Lung microvascular endothelial cell (primary cell): ENCODE data around the gene TM6SF1. TPM values are rescaled to one million over a fixed set of nuclear protein-coding genes. Genes with fewer than 3 reads are reported as not detected.

Source experiments
- DNase-seq, 2 donors: peaks; one replicate each; pipeline versions ENCODE4 v3.0.0 to v3.0.0-alpha.2; 2010; ENCODE audit warnings: low read depth in 2 of 2
- total RNA-seq: library from RNA; depleted of rRNA; stranded (reverse); fragments of >200 nt; gene quantifications from 2 replicates; pipeline ENCODE4 v1.2.1, GENCODE V29; 2014

Gene TM6SF1
- total RNA-seq, 1 donor from 2014 or later, result 51.6 TPM

DNA sequence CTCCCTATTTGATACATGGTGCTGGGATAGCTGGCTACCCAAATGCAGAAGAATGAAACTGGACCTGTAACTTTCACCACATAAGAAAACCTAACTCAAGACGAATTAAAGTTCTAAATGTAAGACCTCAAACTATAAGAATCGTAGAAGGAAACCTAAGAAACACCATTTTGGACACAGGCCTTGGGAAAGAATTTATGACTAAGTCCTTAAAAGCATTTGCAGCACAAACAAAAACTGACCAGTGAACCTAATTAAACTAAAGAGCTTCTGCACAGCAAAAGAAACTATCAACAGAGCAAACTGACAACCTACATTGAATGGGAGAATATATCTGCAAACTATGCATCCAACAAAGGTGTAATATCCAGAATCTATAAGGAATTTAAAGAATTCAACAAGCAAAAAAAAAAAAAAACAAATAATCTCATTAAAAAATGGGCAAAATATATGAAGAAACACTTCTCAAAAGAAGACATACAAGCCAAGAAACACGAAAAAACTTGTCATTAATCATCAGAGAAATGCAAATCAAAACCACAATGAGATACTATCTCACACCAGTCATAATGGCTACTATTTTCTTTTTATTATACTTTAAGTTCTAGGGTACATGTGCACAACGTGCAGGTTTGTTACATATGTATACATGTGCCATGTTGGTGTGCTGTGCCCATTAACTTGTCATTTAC lies 63.2 kb downstream of the TM6SF1 start:
- peak in 1 of 2 donors; percentile 5 for DNase-seq

DNA sequence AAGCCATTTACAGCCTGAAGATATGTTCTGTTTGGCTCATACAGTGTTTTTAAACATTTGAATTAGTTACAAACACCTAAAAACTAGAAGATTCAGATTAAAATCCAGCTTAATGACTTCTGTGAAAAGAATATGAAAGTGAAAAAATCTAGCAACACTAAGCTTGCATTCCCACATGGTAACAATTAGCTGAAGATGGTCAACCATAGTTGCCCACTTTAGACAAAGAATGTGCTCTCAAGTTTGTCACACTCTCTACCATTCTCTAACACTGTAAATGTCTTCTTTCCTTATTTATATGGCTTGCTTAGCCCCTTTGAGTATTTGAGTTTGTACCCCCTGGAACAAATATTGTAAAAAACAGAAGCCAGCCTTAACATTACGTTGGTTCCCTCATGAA lies 67.4 kb downstream of the TM6SF1 start:
- no peak for DNase-seq

DNA sequence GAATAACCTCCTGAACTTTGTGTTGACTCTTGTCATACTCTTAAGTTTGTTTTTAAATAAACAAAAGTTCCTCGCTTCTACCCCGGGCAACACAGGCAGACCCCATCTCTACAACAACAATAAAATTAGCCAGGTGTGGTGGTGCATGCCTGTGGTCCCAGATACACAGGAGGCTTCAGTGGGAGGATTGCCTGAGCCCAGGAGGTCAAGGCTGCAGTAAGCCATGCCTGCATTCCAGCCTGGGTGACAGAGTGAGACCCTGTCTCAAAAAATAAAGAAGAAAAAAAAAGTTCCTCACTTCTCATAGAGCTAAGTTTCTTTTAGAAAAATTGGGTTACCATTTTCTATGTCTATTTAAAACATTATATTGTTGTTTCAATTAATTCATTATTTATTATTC lies 70.9 kb downstream of the TM6SF1 start:
- DNase-seq, result no peak

DNA sequence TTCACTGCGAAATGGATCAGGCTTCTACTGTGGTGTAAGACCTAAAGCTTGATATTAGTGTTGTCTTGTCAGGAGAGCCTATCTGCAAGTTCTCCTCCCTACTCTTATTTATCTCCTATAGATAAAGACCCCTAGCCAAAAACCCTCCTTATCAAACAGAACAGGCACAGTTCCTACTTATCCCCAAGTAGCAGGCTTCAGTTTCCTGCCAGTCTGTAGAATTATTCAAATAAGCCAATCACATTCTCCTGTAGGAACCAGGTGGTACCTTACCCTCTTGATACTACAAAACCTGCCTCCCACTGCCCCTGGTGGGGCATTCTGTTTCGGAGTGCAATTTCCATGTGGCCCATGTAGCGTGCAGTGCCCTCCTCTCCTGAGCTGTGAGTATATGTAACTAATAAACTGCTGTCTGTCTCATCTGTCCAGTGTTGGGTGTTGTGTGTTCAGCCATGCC lies 71.5 kb downstream of the TM6SF1 start:
- no peak for DNase-seq

DNA sequence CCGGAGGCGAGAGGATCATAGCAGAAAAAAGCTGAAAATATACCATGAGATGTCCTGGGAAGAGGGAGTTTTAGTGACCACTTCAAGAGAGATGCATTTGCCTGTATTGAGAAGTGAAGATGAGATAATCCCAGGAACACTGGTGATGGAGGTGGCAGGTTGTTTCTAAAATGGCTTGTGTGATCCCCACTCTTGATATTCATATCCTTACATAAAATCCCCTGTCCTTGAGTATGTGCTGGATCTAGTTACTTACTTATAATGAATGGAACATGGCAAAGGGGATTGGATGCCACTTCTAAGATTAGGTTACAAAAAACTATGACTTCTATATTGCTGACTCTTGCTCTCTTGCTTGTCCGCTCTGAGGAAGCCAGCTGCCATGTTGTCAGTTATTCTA lies 78.1 kb downstream of the TM6SF1 start:
- no peak for DNase-seq

Other genes starting within 250 kb of the TM6SF1 start
- 0.20 and 0.22 TPM in 2 replicates for gene HOMER2, start 154.9 kb upstream of the TM6SF1 start, total RNA-seq
- 19.6 and 27.6 TPM in 2 replicates for gene RAMAC, start 121.4 kb upstream of the TM6SF1 start, total RNA-seq
- 11.1 and 12.2 TPM in 2 replicates for gene C15orf40, start 96.0 kb upstream of the TM6SF1 start, total RNA-seq
- gene BTBD1, start 40.4 kb upstream of the TM6SF1 start, total RNA-seq, result 78.0 and 94.6 TPM in 2 replicates
- gene HDGFL3, start 100.2 kb downstream of the TM6SF1 start, total RNA-seq, result 27.7 and 66.9 TPM in 2 replicates
- gene BNC1, start 177.0 kb downstream of the TM6SF1 start, total RNA-seq, result 1.2 and 2.2 TPM in 2 replicates